ENCODE measurements around the gene CCHCR1. TPM values are rescaled to one million over a fixed set of nuclear protein-coding genes. Genes with fewer than 3 reads are reported as not detected.
"Not testable (repeated sequence)": the region's sequence is repeated elsewhere in the genome, so short reads cannot be mapped to it uniquely, and the experiment has no call there.

Gene CCHCR1
- polyA plus RNA-seq, 1 donor from 2014 or later = 19.7 TPM

- Histone ChIP-seq H3K79me2 (replicated peaks; ENCODE audit: insufficient read depth, low read length) (no peaks in the 10 kb centered on the region), H3K9ac (ENCODE audit: low read length) (no peak overlapping the region), H3K4me2 (ENCODE audit: low read length) (no peak overlapping the region), H3K9me3 (ENCODE audit: low read length) (no peaks in the 10 kb centered on the region), H3K4me3 (ENCODE audit: low read length) (no peak overlapping the region), H3K27me3 (ENCODE audit: insufficient read depth, low read depth, low read length) (no peaks in the 10 kb centered on the region), H2AFZ (ENCODE audit: low read depth, low read length) (no peak overlapping the region), H3K27ac (ENCODE audit: low read length) (no peak overlapping the region), H3F3A (ENCODE audit: insufficient read depth, low read length, poor library complexity, severe bottlenecking) (no peaks in the 10 kb centered on the region), H3K36me3 (ENCODE audit: insufficient read depth, low read length) (no peaks in the 10 kb centered on the region), H3K9me2 (ENCODE audit: insufficient read depth, low read length) (no peaks in the 10 kb centered on the region), H4K20me1 (ENCODE audit: insufficient read depth) (no peaks in the 10 kb centered on the region)
- no peak for TF ChIP-seq SMC3 (conservative IDR thresholded peaks at IDR 0.05; ENCODE audit: poor library complexity)
- TF ChIP-seq CTCF (IDR thresholded peaks at IDR 0.05; ENCODE audit: poor library complexity, severe bottlenecking) = no peak
- TF ChIP-seq MXI1 (conservative IDR thresholded peaks at IDR 0.05; ENCODE audit: poor library complexity, severe bottlenecking) = no peak
- no peak for TF ChIP-seq POLR2AphosphoS5 (IDR thresholded peaks at IDR 0.05)
- TF ChIP-seq EZH2 (IDR thresholded peaks at IDR 0.05; ENCODE audit: borderline replicate concordance, insufficient read depth, low read length, poor library complexity, severe bottlenecking) = no peak
- TF ChIP-seq TAF1 (IDR thresholded peaks at IDR 0.05; ENCODE audit: low read depth) = no peak
- no peak for TF ChIP-seq EP300 (conservative IDR thresholded peaks at IDR 0.05; ENCODE audit: poor library complexity, severe bottlenecking)
- no peak for TF ChIP-seq RAD21 (conservative IDR thresholded peaks at IDR 0.05)
- no peak for TF ChIP-seq REST (IDR thresholded peaks at IDR 0.05; ENCODE audit: borderline replicate concordance)
These were observed 44.9 kb upstream of the CCHCR1 start for GRCh38 chr6:31202259-31203166.

- not testable (repeated sequence) for H2AFZ ChIP-seq (ENCODE audit: low read depth, low read length); H3K4me3 ChIP-seq (ENCODE audit: low read length); H3F3A ChIP-seq (ENCODE audit: insufficient read depth, low read length, poor library complexity, severe bottlenecking); H3K9ac ChIP-seq (ENCODE audit: low read length); H3K9me2 ChIP-seq (ENCODE audit: insufficient read depth, low read length); H3K27ac ChIP-seq (ENCODE audit: low read length); H3K36me3 ChIP-seq (ENCODE audit: insufficient read depth, low read length); H3K4me2 ChIP-seq (ENCODE audit: low read length); H4K20me1 ChIP-seq (ENCODE audit: insufficient read depth); H3K9me3 ChIP-seq (ENCODE audit: low read length); H3K27me3 ChIP-seq (ENCODE audit: insufficient read depth, low read depth, low read length); H3K79me2 ChIP-seq (replicated peaks; ENCODE audit: insufficient read depth, low read length)
These were observed 41.5 kb upstream of the CCHCR1 start for GRCh38 chr6:31199105-31199452.
